Cardiac fibroblast (primary cell): ENCODE measurements around the gene GRIA4.

Source experiments
- DNase-seq, 2 donors: peaks; one replicate each; pipeline versions ENCODE4 v3.0.0 to v3.0.0-alpha.2; 2010; ENCODE audit warnings: low read depth in 2 of 2
- H3K4me3 ChIP-seq, 2 donors: replicated peaks in 1 of 2; 1 replicate in 1 of 2; 2 replicates in 1 of 2; pipeline ENCODE4 v1.5.1; 2011; ENCODE audit warnings: low read depth in 2 of 2, low read length in 2 of 2, mild to moderate bottlenecking in 2 of 2, moderate library complexity in 1 of 2
- TF ChIP-seq, protein P1 (sequence below): IDR thresholded peaks from one replicate; pipeline ENCODE4 v1.5.1; 2011; ENCODE audit warnings: low read depth, mild to moderate bottlenecking, low read length, inconsistent platforms

The GRIA4 gene

DNA sequence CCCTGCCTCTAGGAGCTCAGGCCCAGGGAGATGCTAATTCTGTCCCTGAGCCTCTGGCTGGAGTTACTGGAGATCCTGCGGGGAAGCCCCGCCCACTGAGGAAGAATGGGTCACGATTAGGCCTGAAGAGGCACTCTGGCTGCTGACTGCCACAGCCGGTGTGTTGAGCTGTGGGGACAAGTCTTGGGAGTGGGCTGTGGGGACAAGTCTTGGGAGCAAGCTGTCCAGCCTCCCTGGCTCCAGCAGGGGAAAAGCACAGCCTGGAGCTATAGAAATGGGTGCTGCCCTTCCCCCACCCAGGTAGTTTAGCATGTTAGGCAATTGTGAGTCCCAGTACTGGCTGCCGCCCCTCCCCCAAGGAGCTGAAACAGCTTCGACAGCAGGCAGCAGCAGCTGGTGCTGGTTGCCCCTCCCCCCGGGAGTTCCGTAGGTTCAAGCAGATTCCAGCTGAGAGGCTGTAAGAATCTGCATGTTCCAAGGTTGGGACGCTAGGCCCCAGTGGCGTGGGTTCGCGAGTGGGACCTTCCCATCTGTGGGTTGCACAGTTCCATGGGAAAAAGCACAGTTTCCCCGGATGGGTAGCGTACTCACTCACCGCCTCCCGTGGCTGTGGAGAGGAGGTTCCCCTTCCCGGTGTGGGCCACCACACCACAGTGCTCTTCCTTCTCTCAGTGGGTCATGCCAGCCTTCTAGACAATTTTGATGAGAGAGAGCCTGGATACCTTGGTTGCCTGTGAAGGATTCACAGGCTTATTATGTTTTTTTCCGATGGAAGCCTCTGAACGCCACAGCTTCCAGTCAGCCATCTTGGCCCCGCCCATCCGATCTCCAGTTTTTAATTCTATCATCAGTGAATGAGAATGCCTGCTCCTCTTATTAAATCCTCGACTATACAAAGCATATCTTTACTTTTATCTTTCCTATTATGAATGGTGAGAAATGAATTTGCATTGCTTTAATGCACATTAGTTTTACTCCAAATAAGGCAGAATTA, 350.7 kb downstream of the GRIA4 start:
- TF ChIP-seq, protein P1, sequence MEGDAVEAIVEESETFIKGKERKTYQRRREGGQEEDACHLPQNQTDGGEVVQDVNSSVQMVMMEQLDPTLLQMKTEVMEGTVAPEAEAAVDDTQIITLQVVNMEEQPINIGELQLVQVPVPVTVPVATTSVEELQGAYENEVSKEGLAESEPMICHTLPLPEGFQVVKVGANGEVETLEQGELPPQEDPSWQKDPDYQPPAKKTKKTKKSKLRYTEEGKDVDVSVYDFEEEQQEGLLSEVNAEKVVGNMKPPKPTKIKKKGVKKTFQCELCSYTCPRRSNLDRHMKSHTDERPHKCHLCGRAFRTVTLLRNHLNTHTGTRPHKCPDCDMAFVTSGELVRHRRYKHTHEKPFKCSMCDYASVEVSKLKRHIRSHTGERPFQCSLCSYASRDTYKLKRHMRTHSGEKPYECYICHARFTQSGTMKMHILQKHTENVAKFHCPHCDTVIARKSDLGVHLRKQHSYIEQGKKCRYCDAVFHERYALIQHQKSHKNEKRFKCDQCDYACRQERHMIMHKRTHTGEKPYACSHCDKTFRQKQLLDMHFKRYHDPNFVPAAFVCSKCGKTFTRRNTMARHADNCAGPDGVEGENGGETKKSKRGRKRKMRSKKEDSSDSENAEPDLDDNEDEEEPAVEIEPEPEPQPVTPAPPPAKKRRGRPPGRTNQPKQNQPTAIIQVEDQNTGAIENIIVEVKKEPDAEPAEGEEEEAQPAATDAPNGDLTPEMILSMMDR: no peak
- no peak for DNase-seq
- H3K4me3 ChIP-seq: no peak overlapping the region

DNA sequence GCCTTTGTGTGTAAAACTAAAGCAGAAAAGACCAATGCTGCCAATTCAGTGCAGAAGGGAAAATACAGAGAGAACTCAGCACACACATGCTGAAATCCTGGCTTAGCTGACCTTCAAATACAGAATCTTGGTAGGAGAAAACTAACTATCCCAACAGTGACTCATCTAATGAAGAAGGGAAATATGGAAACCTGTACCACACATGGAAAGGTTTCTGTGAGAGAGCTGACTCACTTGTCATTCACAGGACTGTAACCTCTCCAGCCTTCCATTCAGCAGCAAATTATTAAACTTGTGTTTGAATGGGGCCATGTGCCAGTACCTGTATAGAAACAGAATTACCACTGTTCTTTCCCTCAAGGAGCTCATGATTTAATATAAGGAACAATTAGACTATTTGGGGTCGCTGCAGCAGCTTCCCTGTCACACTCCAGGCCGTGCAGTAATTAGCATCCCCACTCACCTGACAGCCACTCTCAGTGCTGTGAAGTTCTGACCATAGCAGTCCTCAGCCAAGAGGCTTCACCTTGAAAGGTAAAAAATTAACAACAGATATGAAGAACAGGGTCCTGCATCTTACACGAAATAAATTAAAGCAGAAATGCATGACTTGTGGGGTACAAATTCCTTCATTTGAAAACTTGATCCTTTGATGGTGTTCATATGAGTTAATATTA, 358.3 kb downstream of the GRIA4 start:
- H3K4me3 ChIP-seq: no peak overlapping the region
- DNase-seq: peak in 1 of 2 donors; percentile 13

DNA sequence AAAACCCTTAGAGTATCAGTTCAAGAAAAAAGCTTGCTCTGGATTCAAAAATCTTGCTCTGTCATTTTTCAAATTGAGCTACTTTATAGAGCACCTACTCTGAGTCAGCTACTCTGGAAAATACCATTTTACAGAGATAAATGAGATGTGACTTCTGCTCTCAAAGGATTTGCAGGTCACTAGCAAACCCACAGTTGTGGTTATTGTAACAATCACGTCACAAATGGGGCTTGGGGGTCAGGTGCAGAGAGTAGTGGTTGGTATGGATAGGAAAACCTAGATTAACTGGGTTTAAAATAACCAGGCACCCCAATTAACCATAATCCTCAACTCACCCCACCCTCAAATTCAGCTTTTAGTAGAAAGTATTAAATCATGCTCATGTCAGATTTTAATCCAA, 359.9 kb downstream of the GRIA4 start:
- no peak for DNase-seq
- H3K4me3 ChIP-seq: no peak overlapping the region
- TF ChIP-seq, protein P1: no peak

More for the DNA sequence above, 358.3 kb downstream of the GRIA4 start:
- TF ChIP-seq, protein P1: no peak

DNA sequence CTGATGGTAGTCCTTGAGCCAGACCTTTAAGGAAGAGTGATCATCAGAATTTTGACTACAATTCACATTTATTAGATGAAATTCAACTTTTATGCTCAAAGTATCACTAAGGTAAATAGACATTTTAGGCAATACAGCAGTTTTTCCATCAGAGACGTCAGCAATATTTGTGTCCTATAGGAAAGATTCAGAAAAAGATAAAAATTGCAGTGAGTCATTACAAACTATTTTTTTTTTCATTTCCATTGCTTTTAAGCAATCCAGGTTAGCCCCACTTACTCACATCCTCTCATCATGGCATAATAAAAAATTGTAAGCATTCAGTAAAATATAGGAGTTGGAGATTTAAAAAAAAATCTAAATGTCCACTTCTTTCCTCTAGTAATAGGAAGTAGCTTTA, 365.3 kb downstream of the GRIA4 start:
- TF ChIP-seq, protein P1: no peak
- no peak overlapping the region for H3K4me3 ChIP-seq
- DNase-seq: peak; percentile 3 to 56

DNA sequence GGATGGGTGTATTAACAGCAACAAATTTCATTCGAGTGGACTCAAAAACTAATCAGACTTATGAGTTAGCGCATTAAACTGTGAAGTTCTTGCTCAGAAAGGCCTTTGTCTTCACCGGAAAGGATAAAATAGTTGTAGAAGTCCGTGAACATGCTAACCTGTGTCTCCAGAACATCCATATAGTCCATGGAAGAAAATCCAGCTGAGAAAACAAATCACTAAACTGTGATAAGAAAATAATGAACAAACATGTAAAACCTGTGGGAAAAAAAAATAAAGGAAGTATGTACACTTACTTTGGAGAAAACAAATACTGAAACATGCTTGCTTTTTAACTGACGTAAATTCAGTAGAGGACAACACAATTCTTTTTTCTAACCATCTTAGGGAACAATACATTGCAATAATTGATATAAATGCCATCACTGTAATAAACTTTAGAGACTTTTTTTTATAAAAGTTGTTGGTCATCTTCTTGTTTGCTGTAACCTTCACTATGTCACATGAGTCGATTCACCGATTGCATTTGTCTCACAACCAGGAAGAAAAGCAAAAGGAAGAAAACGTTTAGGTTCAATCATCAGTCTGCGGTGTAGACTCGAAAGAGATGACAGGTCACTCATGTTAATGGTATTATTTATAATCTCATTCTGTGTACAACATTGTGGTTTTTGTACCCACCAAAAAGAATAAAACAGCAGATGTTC, 370.3 kb downstream of the GRIA4 start:
- no peak overlapping the region for H3K4me3 ChIP-seq
- DNase-seq: no peak
- TF ChIP-seq, protein P1: no peak

DNA sequence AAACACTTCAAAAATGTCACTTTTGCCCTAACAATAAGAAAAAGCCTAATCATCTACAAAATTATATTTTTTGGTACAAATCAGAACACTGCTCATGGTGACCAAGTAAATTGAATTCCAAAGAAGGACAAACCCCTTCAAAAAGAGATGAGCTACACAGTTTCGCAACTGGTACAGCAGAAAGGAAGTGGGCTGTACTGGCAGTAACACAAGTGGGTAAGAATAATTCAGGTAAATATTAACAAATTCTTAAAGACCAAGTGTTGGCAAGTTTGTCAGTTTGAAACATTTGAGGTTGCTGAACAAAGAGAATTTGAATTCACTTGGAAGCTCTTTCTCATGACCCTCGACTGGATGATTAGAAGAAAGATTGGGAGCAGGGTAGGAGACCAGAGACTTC, 376.7 kb downstream of the GRIA4 start:
- H3K4me3 ChIP-seq: no peak overlapping the region
- TF ChIP-seq, protein P1: no peak
- no peak for DNase-seq
